Measurements from ENCODE around the gene ARID1B. TPM values are rescaled to one million over a fixed set of nuclear protein-coding genes. Genes with fewer than 3 reads are reported as not detected.

The ARID1B gene
- total and polyA plus RNA-seq, 10 of the 15 experiments (the other 5 are each of a cell fraction or from before 2014, with no cell fraction given), result 24.7 to 133 (median 54.6) TPM

- BruUV-seq (replicated peaks), result TSS peak; percentile 6
- Histone ChIP-seq H3K79me2 (ENCODE audit: control insufficient read depth, insufficient read depth, low read length) (peaks cover 67% of the 10 kb centered on the region), H3K36me3 (ENCODE audit: control insufficient read depth in 2 of 2, insufficient read depth in 2 of 2, low read length in 1 of 2) (no peaks in the 10 kb centered on the region; a peak in 2 of 4 replicates), H4K20me1 (ENCODE audit: control insufficient read depth, insufficient read depth) (peaks cover 8% of the 10 kb centered on the region; the same call in 1 of the 2 replicates), H2AFZ (ENCODE audit: control insufficient read depth, low read depth, low read length) (no peak overlapping the region), H3K27ac (ENCODE audit: control insufficient read depth, insufficient read depth) (no peak overlapping the region), H3K9me3 (replicated peaks; ENCODE audit: control insufficient read depth, insufficient read depth, low read length) (no peaks in the 10 kb centered on the region), H3K9ac (ENCODE audit: control insufficient read depth, insufficient read depth, low read length) (no peak overlapping the region), H3K4me3 (no peak overlapping the region), H3K4me2 (ENCODE audit: control insufficient read depth, insufficient read depth) (no peak overlapping the region), H3K4me1 (ENCODE audit: control insufficient read depth, insufficient read depth, low read length) (no peaks in the 10 kb centered on the region), H3K27me3 (replicated peaks in 1 of 2; ENCODE audit: control insufficient read depth in 2 of 2, insufficient read depth in 2 of 2, low read length in 1 of 2) (no peaks in the 10 kb centered on the region)
- 94% methylated on average over 6 of the region's 6 CpGs for WGBS (ENCODE audit: insufficient coverage, insufficient replicate concordance, low lambda C conversion rate, missing lambda C conversion rate)
- in situ Hi-C loops (cut with MboI), result no loop called here
- intact Hi-C loops (cut with micrococcal nuclease; ENCODE audit: unreplicated experiment), result no loop called here
- CTCF ChIA-PET, result interaction anchor here (0.6 to 1.2 kb wide), 4 partner anchors 9 to 380 kb away, joined by 3 to 7 read pairs (median 3); no protein-coding TSS in a partner anchor
- RAD21 ChIA-PET (ENCODE audit: unreplicated experiment), result interaction anchor here (0.8 to 3.1 kb wide), 2 partner anchors 9 to 77 kb away, joined by 3 to 14 read pairs; no protein-coding TSS in a partner anchor
- DNase-seq (ENCODE audit: low read depth, low spot score) (no peak), FAIRE-seq (no peak), ATAC-seq (no peak)
- SMC1A ChIA-PET (ENCODE audit: uncharacterized antibody, unreplicated experiment), result interaction anchor here (1.1 to 4.9 kb wide), 6 partner anchors 9 to 223 kb away, joined by 3 to 30 read pairs (median 5); no protein-coding TSS in a partner anchor
- POLR2A ChIA-PET, result interaction anchor here (0.6 to 1.7 kb wide), 3 partner anchors 12 to 708 kb away, joined by 3 to 4 read pairs (median 4); no protein-coding TSS in a partner anchor
- TF ChIP-seq EGR1 (IDR thresholded peaks at IDR 0.05; ENCODE audit: borderline replicate concordance in 1 of 2, low read depth in 2 of 2, low read length in 2 of 2) (no peak), ZNF592 (IDR thresholded peaks at IDR 0.05) (no peak), BCL3 (IDR thresholded peaks at IDR 0.05; ENCODE audit: borderline replicate concordance, insufficient read depth, low read depth, low read length, poor library complexity, severe bottlenecking) (no peak), POLR2AphosphoS5 (IDR thresholded peaks at IDR 0.05; ENCODE audit: low read length) (no peak), EED (IDR thresholded peaks at IDR 0.05; ENCODE audit: low read depth) (no peak), MEF2B (IDR thresholded peaks at IDR 0.05; ENCODE audit: partially characterized antibody, poor library complexity, severe bottlenecking) (no peak), PRDM15 (CRISPR knock-in tag; IDR thresholded peaks at IDR 0.05) (no peak), SREBF1 (IDR thresholded peaks at IDR 0.05; ENCODE audit: low read length) (no peak), ZBTB11 (CRISPR knock-in tag; IDR thresholded peaks at IDR 0.05) (no peak), BACH1 (IDR thresholded peaks at IDR 0.05; ENCODE audit: borderline replicate concordance) (no peak)
Observed at GRCh38 chr6:156944412-156944811, 167.2 kb downstream of the ARID1B start.

All from GM12878 (cell line).